GM11168 (cell line): ENCODE results near the gene CMPK2.

Experiments used
- in situ Hi-C: fragments of 300-500 bp; cut with MboI; formaldehyde crosslinking; loops from one replicate; pipeline ENCODE4 v1.12.0; 2022; ENCODE audit warnings: low sequenced_read_pairs; ENCODE audit not compliant: unreplicated experiment

Gene CMPK2

GRCh38 chr2:6814869-6815268, 50.8 kb downstream of the CMPK2 start:
- in situ Hi-C loops: no loop called here

GRCh38 chr2:6814312-6814711, 51.4 kb downstream of the CMPK2 start:
- in situ Hi-C loops: no loop called here

DNA sequence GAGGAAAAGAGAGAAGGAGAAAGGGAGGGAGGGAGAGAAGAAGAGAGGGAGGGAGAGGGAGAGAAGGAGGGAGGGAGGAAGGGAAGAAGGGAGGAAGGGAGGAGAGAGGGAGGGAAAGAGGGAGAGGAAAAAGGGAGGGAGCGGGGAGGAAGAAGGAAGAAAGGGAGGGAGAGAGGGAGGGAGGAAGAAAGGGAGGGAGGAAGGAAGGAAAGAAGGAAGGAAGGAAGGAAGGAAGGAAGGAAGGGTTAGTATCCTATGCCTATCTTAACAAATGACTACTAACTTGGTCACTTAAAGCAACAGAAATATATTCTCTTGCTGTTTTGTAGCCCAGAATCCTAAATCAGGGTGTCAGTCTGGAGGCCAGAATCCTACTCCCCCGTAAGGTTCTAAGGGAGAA, 52.1 kb downstream of the CMPK2 start:
- in situ Hi-C loops: no loop called here

- in situ Hi-C loops: no loop called here
These were observed 52.7 kb downstream of the CMPK2 start for GRCh38 chr2:6812857-6813530.

DNA sequence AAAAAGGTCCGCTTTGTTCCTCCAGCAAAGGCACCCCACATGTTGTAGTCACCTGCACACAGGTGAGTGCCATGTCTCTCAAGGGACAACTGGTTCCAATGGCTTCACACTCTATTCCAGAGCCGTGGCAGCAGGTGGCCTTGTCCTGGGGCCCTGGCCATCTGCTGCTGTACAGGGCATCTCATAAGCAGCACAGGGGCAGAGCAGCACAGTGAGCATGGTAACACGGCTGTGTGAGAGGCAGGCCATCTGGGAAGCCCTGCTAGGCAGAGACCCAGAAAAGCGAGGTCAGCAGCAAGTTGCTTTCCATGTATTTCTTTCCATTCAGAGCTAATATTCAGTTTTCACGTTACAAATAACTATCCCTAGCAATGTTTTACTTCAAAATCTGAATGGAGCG, 54.7 kb downstream of the CMPK2 start:
- in situ Hi-C loops: no loop called here

DNA sequence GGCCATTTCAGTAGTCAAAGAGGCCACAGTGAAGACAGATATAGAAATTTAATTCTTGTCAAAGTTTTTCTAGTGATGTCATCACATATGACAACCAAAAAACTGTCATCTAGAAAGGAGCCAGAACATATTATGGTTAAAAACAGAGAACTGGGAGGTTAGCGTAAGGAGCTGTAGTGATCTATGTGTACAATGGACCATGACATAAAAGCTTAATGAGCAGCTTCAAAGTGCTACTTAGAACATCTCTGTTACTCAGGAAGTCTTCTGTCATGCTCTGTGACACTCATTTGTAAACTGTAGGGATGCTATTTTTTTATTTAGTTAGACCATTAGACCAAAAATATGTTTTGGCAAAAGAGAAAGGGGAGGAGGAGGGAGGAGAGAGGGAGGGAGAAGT, 57.3 kb downstream of the CMPK2 start:
- in situ Hi-C loops: no loop called here

DNA sequence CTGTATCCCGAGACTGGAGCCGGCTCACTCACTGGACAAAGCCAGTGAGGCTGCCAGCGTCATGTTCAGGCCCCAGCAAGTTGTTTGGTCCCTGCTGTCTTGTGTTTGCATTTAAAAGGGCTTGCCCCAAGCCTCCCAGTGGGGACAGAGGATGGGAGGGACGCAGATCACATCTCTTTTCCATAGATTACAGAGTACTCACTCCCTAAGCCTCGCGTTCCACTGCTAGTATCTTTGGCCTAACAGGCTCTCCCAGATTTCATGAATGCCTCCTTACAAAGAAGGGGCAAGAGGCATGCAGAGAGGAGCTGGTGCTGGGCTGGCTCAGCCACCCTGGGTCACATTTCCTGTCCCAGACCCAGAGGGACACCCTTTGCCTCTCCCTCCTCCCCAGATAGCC, 59.1 kb downstream of the CMPK2 start:
- in situ Hi-C loops: no loop called here

DNA sequence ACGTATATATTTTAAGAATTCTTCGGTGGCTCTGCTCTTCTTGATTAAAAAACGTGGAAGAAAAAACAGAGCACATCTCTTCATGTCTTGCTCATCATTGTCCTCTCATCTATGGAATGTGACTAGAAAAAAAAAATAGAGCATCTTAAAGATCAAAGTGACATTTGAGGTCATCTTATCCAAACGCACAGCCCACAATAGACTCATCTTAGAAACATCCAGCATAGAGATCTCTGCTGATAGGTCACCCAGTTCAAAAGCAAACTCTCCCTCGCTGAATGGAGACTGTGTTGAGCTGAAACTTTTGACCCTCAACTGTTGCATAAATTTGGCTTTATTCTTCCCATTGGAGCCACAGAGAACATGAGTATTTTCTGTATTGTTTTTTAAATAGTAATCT, 65.2 kb downstream of the CMPK2 start:
- in situ Hi-C loops: no loop called here
